ENCODE results near the gene FAM184B. TPM values are rescaled to one million over a fixed set of nuclear protein-coding genes. Genes with fewer than 3 reads are reported as not detected.

FAM184B gene
- total RNA-seq, 1 experiment from 2014 or later, result 0.07 TPM

DNA sequence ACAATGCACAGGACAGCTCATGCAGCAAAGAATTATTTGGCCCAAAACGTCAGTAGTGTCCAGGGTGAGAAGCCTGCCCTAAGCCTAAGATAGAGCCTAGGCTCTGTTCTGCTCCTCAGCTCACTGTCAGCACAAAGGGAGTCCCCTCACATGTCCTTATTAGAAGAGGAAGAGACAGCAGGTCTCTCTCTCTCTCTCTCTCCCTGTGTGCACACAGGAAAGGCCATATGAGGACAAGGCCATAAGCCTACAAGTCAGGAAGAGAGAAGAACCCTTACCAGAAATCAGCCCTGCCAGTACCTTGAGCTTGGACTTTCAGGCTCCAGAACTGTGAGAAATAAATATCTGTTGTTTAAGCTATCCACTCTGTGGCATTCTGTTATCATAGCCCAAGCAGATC lies 20.4 kb downstream of the FAM184B start:
- ATAC-seq (no peak), DNase-seq (ENCODE audit: low read depth, low spot score) (no peak)
- no TSS peak for BruUV-seq (replicated peaks)
- no peak overlapping the region for H3K9ac ChIP-seq (ENCODE audit: low read length)
- no peak overlapping the region for H3K4me2 ChIP-seq (ENCODE audit: low read length)
- H3K9me2 ChIP-seq (ENCODE audit: insufficient read depth), result no peaks in the 10 kb centered on the region
- no peaks in the 10 kb centered on the region for H4K20me1 ChIP-seq (ENCODE audit: insufficient read depth)
- H3K9me3 ChIP-seq (ENCODE audit: control insufficient read depth in 1 of 2, insufficient read depth in 1 of 2, low read depth in 1 of 2, low read length in 2 of 2), result no peaks in the 10 kb centered on the region
- no peak overlapping the region for H3K27ac ChIP-seq (ENCODE audit: low read depth, low read length)
- H3K27me3 ChIP-seq (ENCODE audit: insufficient read depth, low read length), result peaks cover 8% of the 10 kb centered on the region; the same call in 1 of the 2 replicates
- intact Hi-C loops (cut with micrococcal nuclease), result no loop called here
- no peaks in the 10 kb centered on the region for H3K36me3 ChIP-seq (ENCODE audit: control insufficient read depth in 1 of 2, insufficient read depth in 2 of 2, low read length in 2 of 2)
- ChIA-PET CTCF (no interaction called here), RAD21 (ENCODE audit: low non-redundant PET in 1 of 2, low total read pairs in 2 of 2, uncharacterized antibody in 2 of 2, unreplicated experiment in 2 of 2) (no interaction called here), POLR2A (no interaction called here)
- H3K4me3 ChIP-seq (replicated peaks in 1 of 2; ENCODE audit: low read depth in 1 of 2, low read length in 2 of 2), result no peak overlapping the region
- no peak overlapping the region for H2AFZ ChIP-seq (ENCODE audit: low read depth, low read length, poor library complexity, severe bottlenecking)
- no peaks in the 10 kb centered on the region for H3K79me2 ChIP-seq (ENCODE audit: insufficient read depth, low read length)
- TF ChIP-seq RAD21 (IDR thresholded peaks at IDR 0.05; ENCODE audit: low read depth) (no peak), EGR1 (IDR thresholded peaks at IDR 0.05; ENCODE audit: low read depth) (no peak), POLR2A (IDR thresholded peaks at IDR 0.05; ENCODE audit: borderline replicate concordance, extremely low read depth, insufficient read depth, insufficient read length) (no peak), SP1 (IDR thresholded peaks at IDR 0.05; ENCODE audit: low read depth) (no peak), YY1 (IDR thresholded peaks at IDR 0.05; ENCODE audit: extremely low read depth, insufficient replicate concordance, low read depth, low read length) (no peak), ZFX (IDR thresholded peaks at IDR 0.05) (no peak), ZNF274 (IDR thresholded peaks at IDR 0.05; ENCODE audit: low read depth, low read length) (no peak), EZH2 (IDR thresholded peaks at IDR 0.05) (no peak), FOSL1 (IDR thresholded peaks at IDR 0.05; ENCODE audit: low read depth) (no peak), ELF1 (IDR thresholded peaks at IDR 0.05; ENCODE audit: borderline replicate concordance, low read depth) (no peak), TCF7L2 (IDR thresholded peaks at IDR 0.05; ENCODE audit: borderline replicate concordance, extremely low read depth, insufficient read depth, insufficient read length) (no peak), CEBPB (IDR thresholded peaks at IDR 0.05; ENCODE audit: low read depth) (no peak), JUND (IDR thresholded peaks at IDR 0.05) (no peak), SRF (IDR thresholded peaks at IDR 0.05; ENCODE audit: low read depth) (no peak)
- TF ChIP-seq, protein P1, sequence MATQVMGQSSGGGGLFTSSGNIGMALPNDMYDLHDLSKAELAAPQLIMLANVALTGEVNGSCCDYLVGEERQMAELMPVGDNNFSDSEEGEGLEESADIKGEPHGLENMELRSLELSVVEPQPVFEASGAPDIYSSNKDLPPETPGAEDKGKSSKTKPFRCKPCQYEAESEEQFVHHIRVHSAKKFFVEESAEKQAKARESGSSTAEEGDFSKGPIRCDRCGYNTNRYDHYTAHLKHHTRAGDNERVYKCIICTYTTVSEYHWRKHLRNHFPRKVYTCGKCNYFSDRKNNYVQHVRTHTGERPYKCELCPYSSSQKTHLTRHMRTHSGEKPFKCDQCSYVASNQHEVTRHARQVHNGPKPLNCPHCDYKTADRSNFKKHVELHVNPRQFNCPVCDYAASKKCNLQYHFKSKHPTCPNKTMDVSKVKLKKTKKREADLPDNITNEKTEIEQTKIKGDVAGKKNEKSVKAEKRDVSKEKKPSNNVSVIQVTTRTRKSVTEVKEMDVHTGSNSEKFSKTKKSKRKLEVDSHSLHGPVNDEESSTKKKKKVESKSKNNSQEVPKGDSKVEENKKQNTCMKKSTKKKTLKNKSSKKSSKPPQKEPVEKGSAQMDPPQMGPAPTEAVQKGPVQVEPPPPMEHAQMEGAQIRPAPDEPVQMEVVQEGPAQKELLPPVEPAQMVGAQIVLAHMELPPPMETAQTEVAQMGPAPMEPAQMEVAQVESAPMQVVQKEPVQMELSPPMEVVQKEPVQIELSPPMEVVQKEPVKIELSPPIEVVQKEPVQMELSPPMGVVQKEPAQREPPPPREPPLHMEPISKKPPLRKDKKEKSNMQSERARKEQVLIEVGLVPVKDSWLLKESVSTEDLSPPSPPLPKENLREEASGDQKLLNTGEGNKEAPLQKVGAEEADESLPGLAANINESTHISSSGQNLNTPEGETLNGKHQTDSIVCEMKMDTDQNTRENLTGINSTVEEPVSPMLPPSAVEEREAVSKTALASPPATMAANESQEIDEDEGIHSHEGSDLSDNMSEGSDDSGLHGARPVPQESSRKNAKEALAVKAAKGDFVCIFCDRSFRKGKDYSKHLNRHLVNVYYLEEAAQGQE (IDR thresholded peaks at IDR 0.05; ENCODE audit: low read depth), result no peak
- TF ChIP-seq, protein P2, sequence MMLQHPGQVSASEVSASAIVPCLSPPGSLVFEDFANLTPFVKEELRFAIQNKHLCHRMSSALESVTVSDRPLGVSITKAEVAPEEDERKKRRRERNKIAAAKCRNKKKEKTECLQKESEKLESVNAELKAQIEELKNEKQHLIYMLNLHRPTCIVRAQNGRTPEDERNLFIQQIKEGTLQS (IDR thresholded peaks at IDR 0.05), result no peak
- TF ChIP-seq, protein P3, sequence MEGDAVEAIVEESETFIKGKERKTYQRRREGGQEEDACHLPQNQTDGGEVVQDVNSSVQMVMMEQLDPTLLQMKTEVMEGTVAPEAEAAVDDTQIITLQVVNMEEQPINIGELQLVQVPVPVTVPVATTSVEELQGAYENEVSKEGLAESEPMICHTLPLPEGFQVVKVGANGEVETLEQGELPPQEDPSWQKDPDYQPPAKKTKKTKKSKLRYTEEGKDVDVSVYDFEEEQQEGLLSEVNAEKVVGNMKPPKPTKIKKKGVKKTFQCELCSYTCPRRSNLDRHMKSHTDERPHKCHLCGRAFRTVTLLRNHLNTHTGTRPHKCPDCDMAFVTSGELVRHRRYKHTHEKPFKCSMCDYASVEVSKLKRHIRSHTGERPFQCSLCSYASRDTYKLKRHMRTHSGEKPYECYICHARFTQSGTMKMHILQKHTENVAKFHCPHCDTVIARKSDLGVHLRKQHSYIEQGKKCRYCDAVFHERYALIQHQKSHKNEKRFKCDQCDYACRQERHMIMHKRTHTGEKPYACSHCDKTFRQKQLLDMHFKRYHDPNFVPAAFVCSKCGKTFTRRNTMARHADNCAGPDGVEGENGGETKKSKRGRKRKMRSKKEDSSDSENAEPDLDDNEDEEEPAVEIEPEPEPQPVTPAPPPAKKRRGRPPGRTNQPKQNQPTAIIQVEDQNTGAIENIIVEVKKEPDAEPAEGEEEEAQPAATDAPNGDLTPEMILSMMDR (IDR thresholded peaks at IDR 0.05 in 2 of 3, conservative IDR thresholded peaks at IDR 0.05 in 1 of 3; ENCODE audit: borderline replicate concordance in 1 of 3, insufficient read depth in 1 of 3, low read depth in 2 of 3, low read length in 2 of 3), result no peak
- H3K4me1 ChIP-seq (ENCODE audit: control insufficient read depth in 1 of 2, insufficient read depth in 2 of 2, low read length in 2 of 2), result no peaks in the 10 kb centered on the region

Measured in HCT116 (cell line).